Measurements from ENCODE around the gene DGKB.
A peak's percentile ranks its signal among the peaks of the same experiment; 100 is the strongest.

The DGKB gene

DNA sequence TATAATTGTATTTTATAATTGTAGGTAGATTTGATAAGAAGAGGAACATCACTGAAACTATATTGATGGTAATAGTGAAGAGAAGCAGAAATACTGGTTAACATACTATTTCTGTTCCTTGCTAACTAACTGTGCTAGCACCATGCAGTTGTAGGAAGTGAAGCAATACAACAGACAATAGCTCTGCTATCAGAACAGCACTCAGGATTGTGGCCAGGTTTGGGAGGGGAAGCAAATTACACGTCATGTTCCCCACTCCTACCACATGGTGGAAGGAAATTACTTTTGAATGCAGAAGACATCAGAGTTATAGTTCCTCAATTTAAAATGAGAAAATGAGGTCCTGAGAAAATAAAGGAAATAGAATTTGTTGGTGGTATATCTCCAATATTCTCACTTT lies 151.1 kb downstream of the DGKB start:
- no peak for DNase-seq

DNA sequence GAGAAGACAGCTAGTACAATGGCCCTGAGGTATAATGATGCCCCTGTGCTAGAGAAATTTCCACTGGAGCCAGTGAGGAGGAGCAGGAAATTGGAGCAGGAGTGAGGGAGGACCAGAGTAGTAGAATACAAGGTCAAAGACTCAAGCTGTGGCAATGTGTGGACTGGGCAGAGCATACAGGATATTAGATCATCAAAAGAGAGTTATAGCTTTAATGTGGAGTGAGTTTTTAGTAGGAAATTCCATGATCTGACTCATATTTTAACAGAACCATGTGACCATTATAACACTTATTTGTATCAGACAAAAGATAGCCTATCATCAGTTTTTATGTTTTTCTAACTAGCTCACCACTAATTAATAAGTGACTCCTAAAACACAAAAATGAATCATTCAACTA lies 154.1 kb downstream of the DGKB start:
- peak; percentile 91 for DNase-seq

DNA sequence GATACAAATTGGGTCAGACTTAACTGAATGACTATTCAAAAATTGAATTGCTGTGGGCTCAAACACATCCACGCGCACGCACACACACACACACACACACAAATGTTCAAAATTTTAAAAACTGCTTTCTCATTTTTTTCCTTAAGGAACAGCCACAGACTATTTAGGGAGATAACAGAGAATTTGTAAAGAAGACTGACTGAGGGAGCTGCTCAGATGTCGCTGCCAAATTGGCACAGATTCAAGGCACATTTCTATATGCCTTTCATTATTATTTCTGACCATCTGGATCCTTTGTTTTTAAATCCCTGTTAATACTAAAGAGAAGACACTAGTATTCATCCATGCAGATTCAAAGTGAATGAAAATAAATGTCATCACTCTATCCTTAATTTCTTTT lies 154.8 kb downstream of the DGKB start:
- no peak for DNase-seq

DNA sequence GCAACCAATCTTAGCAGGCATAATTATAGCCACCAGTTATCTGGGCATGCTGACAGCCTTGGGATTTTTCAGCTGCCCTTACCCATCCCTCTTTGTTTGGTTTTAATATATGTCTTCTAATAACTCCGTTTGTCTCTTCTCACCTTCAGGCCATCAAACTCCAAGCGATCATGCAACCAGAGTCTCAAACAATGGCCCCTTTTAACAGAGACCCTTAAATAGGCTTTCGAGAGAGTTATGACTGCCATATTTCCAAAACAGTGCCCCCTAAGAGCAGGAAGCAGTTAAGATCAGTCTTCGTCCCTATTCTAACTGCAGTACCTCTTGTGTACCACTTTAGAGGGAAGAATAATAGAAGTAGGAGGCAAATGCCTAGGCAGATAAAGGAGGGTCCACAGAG lies 157.5 kb downstream of the DGKB start:
- DNase-seq: no peak

DNA sequence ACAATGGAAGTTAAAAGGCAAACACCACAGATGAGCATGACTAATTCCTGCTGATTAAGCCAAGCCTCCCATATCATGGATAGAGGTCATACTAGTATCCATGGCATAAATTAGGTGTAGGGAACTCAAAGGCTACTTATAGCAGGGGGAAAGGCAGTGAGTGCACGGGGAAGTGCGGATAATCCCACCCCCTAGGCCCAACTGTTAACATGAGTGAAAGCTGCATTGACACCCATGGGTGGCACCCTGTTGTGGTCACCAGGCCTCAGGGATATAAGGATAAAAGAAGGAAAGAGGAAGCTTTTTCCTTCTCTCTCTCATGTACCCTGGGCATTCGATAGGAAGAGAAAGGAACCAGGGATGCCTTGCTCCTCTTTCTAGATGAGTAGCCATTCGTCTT lies 161.9 kb downstream of the DGKB start:
- no peak for DNase-seq

DNA sequence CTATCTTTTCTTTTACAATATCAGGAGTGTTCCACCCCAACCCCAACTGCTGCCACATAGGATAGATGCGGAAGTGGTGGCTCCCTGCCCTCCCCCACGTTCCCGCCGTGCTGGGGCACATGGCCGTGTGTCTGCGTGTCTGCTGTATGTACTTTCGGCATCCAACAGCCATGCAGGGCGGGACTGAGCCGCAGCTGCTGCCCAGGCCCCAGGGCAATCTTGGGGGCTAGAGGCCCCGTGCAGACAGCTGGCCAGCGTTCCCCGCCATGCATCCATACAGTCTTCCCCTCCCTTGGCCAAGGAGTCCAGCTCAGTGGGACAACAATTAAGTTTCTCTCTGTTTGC lies 162.7 kb downstream of the DGKB start:
- no peak for DNase-seq

DNA sequence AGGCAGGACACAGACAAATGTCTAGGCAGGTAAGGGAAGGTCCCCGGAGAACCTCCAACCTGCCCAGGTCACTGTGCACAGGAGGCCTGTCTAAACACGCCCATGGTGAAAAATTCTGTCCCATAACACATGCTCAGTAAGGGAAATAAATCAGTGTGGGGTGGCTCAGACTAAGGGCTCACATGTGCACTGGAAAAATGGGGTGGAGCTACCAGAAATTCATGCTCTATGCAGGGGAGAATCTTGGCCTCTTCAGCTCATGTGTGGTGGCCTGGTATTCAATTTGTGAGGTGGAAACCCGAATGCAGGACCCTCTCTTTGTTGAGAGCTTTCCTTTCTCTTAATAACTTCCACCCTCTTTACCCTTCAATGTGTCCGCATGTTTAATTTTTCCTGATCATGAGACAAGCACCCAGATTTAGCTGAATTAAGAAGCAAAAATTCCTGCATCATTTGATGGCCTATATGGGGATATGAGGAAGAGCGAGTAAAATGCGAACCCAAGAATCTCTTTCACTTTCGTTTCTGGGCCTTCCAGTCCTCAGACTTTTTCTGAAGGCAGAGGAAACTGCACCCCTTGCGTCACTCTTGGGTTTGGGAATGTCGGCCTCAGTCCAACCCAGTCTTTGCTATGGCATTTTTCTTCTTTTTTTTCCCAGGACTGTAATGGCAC lies 163.2 kb downstream of the DGKB start:
- DNase-seq: peak; percentile 28

DNA sequence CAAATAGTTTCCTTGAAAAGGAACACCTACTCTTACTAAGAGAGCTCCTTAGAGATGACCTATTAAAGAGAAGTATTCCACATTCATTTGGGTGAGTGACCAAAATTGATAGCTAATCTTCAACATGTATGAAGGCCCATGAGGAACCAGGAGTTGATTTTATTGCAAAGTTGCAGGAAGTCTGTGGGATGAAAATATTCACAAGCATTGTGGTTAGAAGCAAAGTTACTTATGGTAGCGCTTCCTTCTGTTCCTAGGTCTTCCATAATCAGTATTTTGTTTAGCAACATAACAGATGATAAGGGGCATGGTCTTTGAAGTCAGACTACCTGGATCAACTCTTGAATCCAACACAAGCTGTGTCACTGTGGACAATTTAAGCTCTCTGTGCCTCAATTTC lies 164.5 kb downstream of the DGKB start:
- no peak for DNase-seq

DNA sequence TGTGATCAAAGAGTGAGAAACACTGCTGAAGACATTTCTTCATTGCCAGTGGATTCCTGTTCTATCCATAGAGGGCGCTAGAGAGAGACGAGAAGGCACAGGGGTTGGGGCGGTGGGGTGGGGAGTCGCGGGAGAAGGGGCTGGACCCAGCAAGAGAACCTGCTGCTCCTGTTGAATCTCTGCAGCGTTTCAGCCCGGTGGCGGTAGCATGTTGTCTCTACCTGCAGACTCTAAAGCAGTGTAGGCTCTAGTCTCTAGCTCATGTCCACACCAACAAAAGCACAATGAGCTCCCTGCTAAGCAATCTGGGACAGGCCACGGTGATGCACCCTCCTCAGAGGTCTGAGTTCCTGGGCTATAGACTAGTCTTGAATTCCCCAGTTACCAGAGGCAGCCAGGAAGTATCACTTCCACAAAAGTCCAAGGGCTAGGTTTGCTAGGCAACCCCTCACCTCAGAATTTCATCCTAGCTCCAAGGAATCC lies 167.7 kb downstream of the DGKB start:
- DNase-seq: no peak

DNA sequence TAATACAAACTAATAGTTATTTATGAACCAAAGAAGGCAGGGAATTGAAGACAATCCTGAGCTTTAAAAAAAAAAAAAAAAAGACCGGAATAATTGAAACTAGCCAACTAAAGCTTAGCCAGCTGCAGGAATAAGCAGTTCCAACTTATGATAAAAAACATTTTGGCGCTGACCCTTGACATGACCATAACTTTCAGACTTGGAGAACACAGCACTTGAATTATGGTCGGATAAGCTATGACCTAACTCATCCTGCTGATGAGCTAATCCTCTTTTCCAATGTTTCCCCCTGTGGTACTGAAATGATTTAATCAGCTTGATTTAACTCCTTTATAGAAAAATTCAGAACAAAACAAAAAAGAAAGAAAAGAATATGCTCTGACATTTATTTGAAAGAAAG lies 181.8 kb downstream of the DGKB start:
- peak; percentile 48 for DNase-seq

DNA sequence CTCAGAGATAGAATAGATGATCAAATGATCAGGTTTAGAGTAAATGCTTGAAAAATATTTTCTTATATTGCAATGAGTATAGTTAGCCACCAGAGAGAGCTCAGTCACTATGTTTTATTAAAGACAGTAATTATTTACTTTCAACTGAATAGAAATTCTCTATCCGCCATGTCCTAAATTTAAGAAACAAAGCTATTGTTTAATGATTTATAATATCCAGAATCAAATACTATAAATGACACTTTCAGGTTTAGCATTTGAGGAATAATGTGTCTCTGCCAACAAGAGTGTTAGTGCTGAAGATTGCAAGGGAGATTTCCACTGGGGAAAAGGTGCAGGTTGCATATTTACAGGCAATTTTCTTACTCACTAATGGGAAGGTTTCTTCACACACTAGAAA lies 184.7 kb downstream of the DGKB start:
- peak; percentile 37 for DNase-seq

DNA sequence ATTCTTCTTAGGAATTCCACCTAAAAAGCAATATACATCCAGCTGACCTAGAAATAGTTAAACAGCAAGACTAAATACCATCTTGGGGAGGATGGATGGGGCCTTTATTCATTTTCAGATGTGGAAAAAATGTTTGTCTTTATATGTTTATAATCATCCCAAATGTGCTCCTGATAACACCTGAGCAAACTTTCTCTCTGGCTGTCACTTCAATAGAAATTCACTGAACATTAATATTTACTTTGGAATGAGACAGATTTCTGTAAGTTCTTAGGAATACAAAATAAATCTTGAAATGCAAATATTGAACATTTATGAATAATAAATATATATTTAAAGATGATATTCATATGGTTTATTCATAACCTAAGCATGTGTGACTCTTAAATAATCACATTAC lies 185.4 kb downstream of the DGKB start:
- no peak for DNase-seq

DNA sequence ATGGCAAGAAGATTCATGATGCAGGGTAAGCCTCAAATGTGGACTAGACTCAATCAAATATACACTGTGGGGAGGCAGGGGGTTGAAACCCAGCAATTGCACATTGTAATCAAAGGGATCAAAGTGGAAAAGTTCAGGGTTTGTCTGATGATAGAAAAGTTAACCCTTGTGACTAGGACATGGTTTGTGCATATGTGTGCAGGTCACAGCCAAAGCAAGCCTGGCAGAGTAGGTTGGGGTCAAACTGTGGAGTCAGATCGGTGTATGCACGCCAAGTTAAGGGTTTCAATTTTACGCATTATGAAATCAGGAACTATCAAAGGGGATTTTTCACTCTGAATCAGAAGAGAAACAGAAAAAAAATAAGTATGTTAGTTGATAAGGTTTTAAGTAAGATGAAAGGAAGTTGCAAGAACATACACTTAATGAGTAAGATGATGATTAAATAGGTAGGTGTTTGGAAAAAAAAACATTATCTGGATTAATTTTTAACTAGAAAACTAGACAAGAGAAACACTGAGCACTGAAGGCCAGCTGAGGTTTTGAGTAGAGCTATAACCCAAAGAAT lies 188.3 kb downstream of the DGKB start:
- no peak for DNase-seq

DNA sequence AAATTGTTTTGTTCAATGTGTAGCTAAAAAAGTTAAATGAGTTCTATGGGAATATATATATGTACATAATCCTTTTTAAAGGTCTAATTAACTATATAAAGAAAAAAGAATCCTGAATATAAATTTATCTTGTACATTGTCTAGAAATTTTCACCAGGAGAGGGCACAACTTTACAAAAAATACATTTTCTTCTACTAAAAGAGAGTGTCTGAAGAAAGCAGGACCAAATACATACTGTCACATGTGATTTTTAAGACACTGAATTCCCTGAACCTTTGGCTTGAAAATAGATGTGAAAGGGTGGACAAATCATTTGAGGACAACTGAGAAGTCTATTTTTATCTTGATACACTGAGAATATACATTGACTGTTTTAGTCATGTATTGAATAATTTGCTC lies 204.3 kb downstream of the DGKB start:
- peak; percentile 11 for DNase-seq

DNA sequence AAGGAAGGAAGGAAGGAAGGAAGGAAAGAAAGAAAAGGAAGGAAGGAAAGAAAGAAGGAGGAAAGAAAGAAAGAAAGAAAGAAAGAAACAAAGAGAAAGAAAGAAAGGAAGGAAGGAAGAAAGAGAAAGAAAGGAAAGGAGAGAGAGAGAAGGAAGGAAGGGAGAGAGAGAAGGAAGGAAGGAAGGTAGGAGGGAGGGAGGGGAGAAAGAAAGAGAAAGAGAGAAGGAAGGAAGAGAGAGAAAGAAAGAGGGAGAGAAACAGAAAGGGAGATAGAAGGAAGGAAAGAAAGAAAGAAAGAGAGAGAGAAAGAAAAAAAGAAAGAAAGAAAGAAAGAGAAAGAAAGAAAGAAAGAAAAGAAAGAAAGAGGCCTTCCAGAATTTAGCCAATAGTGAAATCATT lies 204.9 kb downstream of the DGKB start:
- no peak for DNase-seq

DNA sequence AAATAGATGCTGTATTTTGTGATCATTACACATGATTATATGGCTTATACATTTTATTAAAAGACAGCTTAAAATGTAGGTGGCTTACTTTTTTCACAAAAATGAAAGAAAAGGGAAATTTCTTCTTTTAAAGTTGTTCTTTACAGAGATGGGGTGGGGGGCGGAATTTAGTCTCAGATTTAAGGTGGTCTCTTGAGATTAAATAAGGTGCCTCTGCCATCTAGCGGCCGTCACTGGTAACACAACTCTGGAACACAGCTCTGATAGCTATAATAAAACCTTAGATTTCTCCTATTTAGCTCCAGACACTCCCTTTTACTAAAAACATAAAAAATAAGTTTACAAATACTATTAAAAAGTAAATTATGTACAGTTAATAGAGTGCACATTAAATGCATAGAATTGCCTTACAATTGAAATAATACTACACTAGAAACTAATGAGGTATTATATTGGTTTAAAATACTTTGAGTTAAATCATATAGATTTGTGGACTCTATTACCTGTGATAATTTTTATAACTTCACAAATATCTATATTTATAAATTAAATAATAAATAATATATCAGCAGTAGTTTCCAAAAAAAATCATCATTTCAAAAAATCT lies 210.9 kb downstream of the DGKB start:
- peak; percentile 16 for DNase-seq

DNA sequence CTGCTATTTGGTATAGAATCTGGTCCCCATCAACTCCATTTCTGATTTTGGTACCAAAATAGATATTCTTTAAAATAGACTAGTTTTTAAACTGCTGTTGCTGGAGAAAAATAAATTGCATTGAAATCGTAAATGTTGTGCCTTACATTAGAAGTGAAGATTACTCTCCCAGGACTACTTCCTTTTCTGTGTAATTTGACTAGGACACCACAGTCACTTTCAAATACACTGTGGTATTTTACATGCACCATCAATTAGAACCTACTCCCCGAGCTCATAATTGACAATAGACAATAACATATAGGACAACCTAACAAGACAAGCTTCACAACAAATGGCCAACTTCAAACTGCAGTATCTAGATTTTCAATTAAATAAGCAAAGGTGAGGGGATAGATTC lies 211.5 kb downstream of the DGKB start:
- DNase-seq: no peak

DNA sequence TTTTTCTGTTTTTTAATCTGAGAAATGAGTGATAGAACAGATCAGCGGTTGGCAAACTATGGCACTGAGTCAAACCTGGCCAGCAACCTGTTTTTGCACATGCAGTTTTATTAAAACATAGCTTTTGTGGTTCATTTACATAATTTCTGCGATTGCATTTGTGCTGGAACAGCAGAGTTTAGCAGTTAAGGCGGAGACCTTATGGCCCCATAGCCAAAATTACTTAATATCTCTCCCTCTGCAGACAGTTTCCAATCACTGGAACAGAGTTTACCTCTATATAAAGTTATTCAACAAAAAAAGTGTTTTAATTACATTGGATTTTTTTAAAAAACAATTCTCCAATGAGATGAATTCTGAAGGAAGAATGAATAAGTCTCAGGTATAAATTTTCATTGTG lies 212.1 kb downstream of the DGKB start:
- DNase-seq: no peak

DNA sequence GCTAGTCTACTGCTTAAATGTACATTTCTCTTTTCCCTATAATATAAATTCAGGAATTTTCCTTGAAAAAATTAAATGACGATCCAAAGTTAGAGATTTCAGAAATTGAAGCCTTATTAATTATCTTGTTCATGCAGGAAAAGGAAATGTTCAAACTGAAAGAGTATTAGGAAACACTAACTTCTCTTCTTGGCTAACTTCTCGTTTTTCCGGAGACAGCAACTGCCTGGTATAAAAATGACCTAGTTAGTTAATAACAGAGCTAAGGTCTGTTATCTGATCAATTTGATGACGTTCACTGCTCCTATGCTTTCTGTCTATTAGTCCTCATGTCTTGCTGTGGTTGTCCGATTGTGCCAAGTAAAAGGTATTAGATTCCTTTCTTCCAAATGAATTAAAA lies 212.5 kb downstream of the DGKB start:
- no peak for DNase-seq

DNA sequence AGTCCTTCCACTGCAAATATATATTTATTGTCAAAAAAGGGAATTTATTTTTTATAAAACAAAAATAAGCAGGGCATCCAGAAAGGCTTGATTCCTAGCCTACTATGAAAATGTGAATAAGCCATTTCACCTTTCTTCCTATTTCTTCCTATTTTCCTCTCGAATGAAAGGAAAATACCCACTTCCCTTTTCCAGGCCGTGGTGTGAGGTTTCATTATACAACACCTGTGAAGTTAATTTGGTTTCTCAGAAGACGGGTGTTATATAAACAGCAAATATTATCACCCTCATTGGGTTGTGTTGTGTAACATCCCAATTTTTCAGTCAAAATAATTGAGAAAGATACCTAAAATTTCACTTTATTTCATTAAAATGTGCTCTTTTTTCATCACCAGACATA lies 214.3 kb downstream of the DGKB start:
- no peak for DNase-seq

DNA sequence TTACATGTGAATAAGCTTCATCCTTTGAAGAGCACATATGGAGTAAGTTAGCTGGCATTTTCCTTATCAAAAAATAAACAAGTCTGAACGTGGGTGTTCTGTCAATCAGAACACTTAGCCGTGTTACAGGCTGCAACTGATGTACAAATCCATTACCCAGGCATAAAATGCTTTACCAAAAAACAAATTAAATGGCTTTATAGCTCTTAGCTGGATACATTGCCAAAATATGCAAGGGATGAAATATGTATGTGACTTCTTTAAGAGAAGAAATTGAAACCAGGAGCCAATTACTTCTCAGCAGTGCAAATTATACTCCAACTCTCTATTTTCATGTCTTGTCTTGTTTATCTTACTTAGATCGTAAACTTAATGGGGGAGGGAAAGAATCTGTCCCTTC lies 214.8 kb downstream of the DGKB start:
- no peak for DNase-seq

DNA sequence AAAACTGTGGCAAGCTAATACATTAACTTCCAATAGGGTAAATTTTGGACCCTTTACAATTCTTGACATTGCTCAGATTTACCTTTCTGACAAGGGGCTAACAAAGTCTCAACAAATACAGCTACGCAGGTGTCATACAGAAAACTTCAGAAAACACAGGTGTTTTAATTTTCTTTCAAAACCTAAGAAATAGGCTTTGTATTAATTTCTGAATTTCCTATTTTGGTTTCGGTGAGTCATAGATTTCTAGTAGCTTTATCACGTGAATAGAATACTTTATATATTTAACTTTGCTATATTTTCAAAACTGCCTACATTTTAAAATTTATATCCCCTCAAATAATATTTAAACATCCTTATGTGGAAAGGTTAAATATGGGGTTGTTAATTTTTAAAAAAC lies 215.3 kb downstream of the DGKB start:
- no peak for DNase-seq

DNA sequence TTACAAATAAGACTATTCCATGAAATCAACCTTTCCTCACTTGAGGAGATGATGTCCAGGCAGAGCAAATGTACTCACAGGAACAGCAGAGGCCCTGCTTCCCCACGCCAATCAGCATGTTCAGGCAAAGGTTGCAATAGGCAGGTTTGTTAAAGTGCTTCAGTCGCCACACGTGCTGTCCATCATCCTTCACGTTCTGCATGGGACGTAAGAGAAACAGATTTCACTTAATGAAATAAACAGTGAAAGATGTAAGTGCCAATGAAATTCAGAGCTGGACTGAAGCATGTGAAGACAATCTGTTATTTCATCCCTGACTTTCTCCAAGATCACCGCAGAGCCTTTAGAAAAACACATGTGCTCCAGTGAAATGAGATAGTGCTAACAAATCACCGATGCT lies 217.4 kb downstream of the DGKB start:
- no peak for DNase-seq

DNA sequence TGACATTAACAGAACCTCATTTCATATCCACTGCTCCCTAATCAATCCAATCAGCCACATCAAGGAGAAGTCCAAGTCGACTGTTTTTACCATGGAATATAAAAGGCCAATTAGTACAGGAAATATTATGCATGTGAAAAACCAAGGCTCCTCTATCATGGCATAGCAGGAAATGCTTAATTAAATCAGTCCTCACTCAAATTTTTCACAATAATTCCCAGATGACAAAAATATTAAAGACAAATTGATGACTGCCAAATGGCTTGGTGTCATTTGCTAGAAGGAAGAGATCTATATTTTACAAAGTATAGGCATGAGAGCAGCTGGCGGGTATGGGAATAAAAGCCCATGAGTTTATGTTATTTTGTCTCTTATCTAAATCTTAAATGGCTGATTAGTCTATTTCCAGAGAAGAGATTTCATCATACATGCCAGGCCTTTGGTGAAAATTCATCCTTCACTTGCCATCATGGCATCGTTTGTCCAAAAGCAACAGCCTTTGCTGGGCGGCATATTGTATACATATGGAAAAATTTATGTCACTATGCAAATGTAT lies 219.6 kb downstream of the DGKB start:
- DNase-seq: no peak

DNA sequence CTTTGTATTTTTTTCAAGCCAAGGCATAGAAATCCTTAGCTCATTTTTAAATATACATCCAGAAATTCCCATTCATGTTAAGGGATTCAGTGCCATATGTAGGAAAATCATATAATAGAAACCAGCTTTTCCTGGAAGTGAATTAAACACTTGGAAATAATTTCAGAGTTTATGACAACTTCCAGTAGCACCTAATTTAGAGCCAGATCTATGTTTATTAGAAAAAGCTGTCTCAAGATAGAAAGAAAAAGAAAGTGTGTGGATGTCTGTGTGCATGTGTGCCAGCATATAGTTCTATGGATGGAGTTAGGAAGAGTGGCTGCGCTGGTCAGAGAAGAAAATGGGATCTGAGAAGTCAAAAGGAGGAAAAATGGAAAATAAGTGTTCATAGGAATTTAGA lies 225.7 kb downstream of the DGKB start:
- no peak for DNase-seq

All from HCEC 1CT (cell line).